Neutrophil (primary cell): ENCODE data around the gene INO80C.

ENCODE experiments used
- H3K27ac ChIP-seq: fragments of 200-600 bp; sonication (generic); 2 replicates; pipeline ENCODE4 v1.5.1; 2016; ENCODE audit warnings: mild to moderate bottlenecking, moderate library complexity
- H3K27me3 ChIP-seq: fragments of 200-600 bp; sonication (generic); 2 replicates; pipeline ENCODE4 v1.6.0; 2016; ENCODE audit warnings: mild to moderate bottlenecking
- H3K36me3 ChIP-seq: fragments of 200-600 bp; sonication (generic); 2 replicates; pipeline ENCODE4 v1.5.1; 2017
- H3K4me1 ChIP-seq, 2 experiments: fragments of 200-600 bp in 1 of 2; sonication (generic) in 1 of 2; 1 replicate in 1 of 2; 2 replicates in 1 of 2; pipeline versions ENCODE4 v1.5.1 to v1.6.1; 2013 to 2016; ENCODE audit warnings: low read depth in 1 of 2, low read length in 1 of 2, mild to moderate bottlenecking in 1 of 2, moderate library complexity in 1 of 2; ENCODE audit not compliant: control insufficient read depth in 1 of 2, insufficient read depth in 1 of 2
- H3K4me3 ChIP-seq, 2 experiments: fragments of 200-600 bp in 1 of 2; sonication (generic) in 1 of 2; 1 replicate in 1 of 2; 2 replicates in 1 of 2; pipeline ENCODE4 v1.5.1; 2013 to 2016; ENCODE audit warnings: low read depth in 1 of 2, low read length in 1 of 2, mild to moderate bottlenecking in 1 of 2, moderate library complexity in 1 of 2
- H3K9me3 ChIP-seq: fragments of 200-600 bp; sonication (generic); 2 replicates; pipeline ENCODE4 v1.5.1; 2016
- CTCF ChIP-seq: fragments of 200-600 bp; sonication (generic); IDR thresholded peaks from 2 replicates; pipeline ENCODE4 v1.5.1; 2016; ENCODE audit warnings: antibody characterized with exemption

INO80C gene

GRCh38 chr18:35501369-35501768 is 3.6 kb upstream of the INO80C start:
- H3K27me3 ChIP-seq, result no peaks in the 10 kb centered on the region
- H3K9me3 ChIP-seq, result no peaks in the 10 kb centered on the region
- TF ChIP-seq CTCF, result no peak
- peaks cover 33 to 37% of the 10 kb centered on the region in 2 experiments for H3K4me1 ChIP-seq
- H3K27ac ChIP-seq, result peak overlapping the region; percentile 53
- no peak overlapping the region for H3K4me3 ChIP-seq
- H3K36me3 ChIP-seq, result no peaks in the 10 kb centered on the region

- no peak overlapping the region for H3K4me3 ChIP-seq
- no peaks in the 10 kb centered on the region for H3K9me3 ChIP-seq
- H3K27ac ChIP-seq, result no peak overlapping the region
- peaks cover 40 to 47% of the 10 kb centered on the region in 2 experiments for H3K4me1 ChIP-seq
- no peaks in the 10 kb centered on the region for H3K27me3 ChIP-seq
- TF ChIP-seq CTCF, result no peak
- H3K36me3 ChIP-seq, result no peaks in the 10 kb centered on the region
These were observed 2.4 kb upstream of the INO80C start for GRCh38 chr18:35500113-35500512.

- no peak for TF ChIP-seq CTCF
- Histone ChIP-seq H3K4me3 (peak overlapping the region; percentile 71 to 89), H3K27ac (peak overlapping the region; percentile 98), H3K9me3 (no peaks in the 10 kb centered on the region), H3K27me3 (no peaks in the 10 kb centered on the region), H3K36me3 (no peaks in the 10 kb centered on the region), H3K4me1 (peaks cover 35 to 39% of the 10 kb centered on the region in 2 experiments)
These were observed 762 bp downstream of the INO80C start for GRCh38 chr18:35497027-35497369.

- H3K4me1 ChIP-seq, result peaks cover 34 to 41% of the 10 kb centered on the region in 2 experiments
- no peaks in the 10 kb centered on the region for H3K27me3 ChIP-seq
- H3K9me3 ChIP-seq, result no peaks in the 10 kb centered on the region
- no peak for TF ChIP-seq CTCF
- H3K4me3 ChIP-seq, result no peak overlapping the region
- no peaks in the 10 kb centered on the region for H3K36me3 ChIP-seq
- no peak overlapping the region for H3K27ac ChIP-seq
These were observed 2.0 kb downstream of the INO80C start for GRCh38 chr18:35495536-35496314.

- TF ChIP-seq CTCF, result no peak
- Histone ChIP-seq H3K4me1 (peaks cover 38 to 47% of the 10 kb centered on the region in 2 experiments), H3K27me3 (no peaks in the 10 kb centered on the region), H3K9me3 (no peaks in the 10 kb centered on the region), H3K36me3 (no peaks in the 10 kb centered on the region), H3K4me3 (no peak overlapping the region), H3K27ac (no peak overlapping the region)
These were observed 3.2 kb downstream of the INO80C start for GRCh38 chr18:35494251-35495220.
